ENCODE data around the gene CST1.
"Not testable (repeated sequence)": the region's sequence is repeated elsewhere in the genome, so short reads cannot be mapped to it uniquely, and the experiment has no call there.

- not testable (repeated sequence) for TF ChIP-seq YY1 (IDR thresholded peaks at IDR 0.05; ENCODE audit: insufficient read depth, insufficient read length); ZNF274 (IDR thresholded peaks at IDR 0.05; ENCODE audit: low read depth, low read length)
Measured at GRCh38 chr20:23734440-23734839, 16.3 kb downstream of the CST1 start.

All from NT2/D1 (cell line).